Tongue (tissue), 2 donors: ENCODE data around the gene CHADL. TPM values are rescaled to one million over a fixed set of nuclear protein-coding genes. Genes with fewer than 3 reads are reported as not detected.
A peak's percentile ranks its signal among the peaks of the same experiment; 100 is the strongest.

Experiments used
- DNase-seq: peaks from one replicate; pipeline ENCODE4 v3.0.0-alpha.2; 2015
- total RNA-seq: library from RNA; depleted of rRNA; stranded (reverse); fragments of >200 nt; gene quantifications from one replicate; pipeline ENCODE4 v1.2.3, GENCODE V29; 2014

CHADL gene
- total RNA-seq, 1 donor from 2014 or later = 5.9 TPM

GRCh38 chr22:41229730-41230400 is 10.9 kb downstream of the CHADL start:
- DNase-seq = no peak

GRCh38 chr22:41229215-41229614 is 11.5 kb downstream of the CHADL start:
- no peak for DNase-seq

GRCh38 chr22:41226723-41227655 is 13.7 kb downstream of the CHADL start:
- no peak for DNase-seq

- no peak for DNase-seq
Observed at GRCh38 chr22:41223535-41223934, 17.2 kb downstream of the CHADL start.

- no peak for DNase-seq
Observed at GRCh38 chr22:41222846-41223507, 17.8 kb downstream of the CHADL start.

GRCh38 chr22:41217553-41218157 is 23.1 kb downstream of the CHADL start:
- DNase-seq = peak; percentile 85

GRCh38 chr22:41216984-41217383 is 23.7 kb downstream of the CHADL start:
- peak; percentile 66 for DNase-seq

- no peak for DNase-seq
Observed at GRCh38 chr22:41215926-41216325, 24.8 kb downstream of the CHADL start.

- no peak for DNase-seq
Observed at GRCh38 chr22:41215409-41215808, 25.3 kb downstream of the CHADL start.

- no peak for DNase-seq
Observed at GRCh38 chr22:41206719-41207118, 34.0 kb downstream of the CHADL start.

- DNase-seq = peak; percentile 99
Observed at GRCh38 chr22:41204992-41205900, 35.5 kb downstream of the CHADL start, which contains the start of gene L3MBTL2. Gene L3MBTL2 (plus strand): TSS chr22:41205312. CDS start chr22:41205363, 51 bp downstream.

- DNase-seq = no peak
Observed at GRCh38 chr22:41204066-41204465, 36.7 kb downstream of the CHADL start.

- DNase-seq = no peak
Observed at GRCh38 chr22:41203118-41203517, 37.6 kb downstream of the CHADL start.

GRCh38 chr22:41201141-41201540 is 39.6 kb downstream of the CHADL start:
- no peak for DNase-seq

GRCh38 chr22:41198027-41198580 is 42.6 kb downstream of the CHADL start:
- DNase-seq = peak; percentile 38

- peak; percentile 89 for DNase-seq
Observed at GRCh38 chr22:41197038-41197972, 43.4 kb downstream of the CHADL start.

- no peak for DNase-seq
Observed at GRCh38 chr22:41193829-41194228, 46.9 kb downstream of the CHADL start.

GRCh38 chr22:41191467-41191866 is 49.3 kb downstream of the CHADL start:
- DNase-seq = no peak

GRCh38 chr22:41184679-41185078 is 56.1 kb downstream of the CHADL start:
- no peak for DNase-seq
